Dedifferentiated amniotic fluid mesenchymal stem cell (primary cell): ENCODE measurements around the gene GRAMD4.

Source experiments
- DNase-seq: peaks from one replicate; pipeline ENCODE4 v3.0.0-alpha.2; 2016; ENCODE audit errors: extremely low spot score

Gene GRAMD4

GRCh38 chr22:46655861-46656608 lies 35.8 kb downstream of the GRAMD4 start:
- DNase-seq, result no peak

GRCh38 chr22:46656856-46657654 lies 36.9 kb downstream of the GRAMD4 start:
- no peak for DNase-seq

GRCh38 chr22:46657655-46657953 lies 37.4 kb downstream of the GRAMD4 start:
- DNase-seq, result no peak

- no peak for DNase-seq
Observed at GRCh38 chr22:46657996-46658947, 38.1 kb downstream of the GRAMD4 start.

- no peak for DNase-seq
Observed at GRCh38 chr22:46659059-46659790, 39.0 kb downstream of the GRAMD4 start.

- no peak for DNase-seq
Observed at GRCh38 chr22:46659791-46660186, 39.6 kb downstream of the GRAMD4 start.

- no peak for DNase-seq
Observed at GRCh38 chr22:46660604-46661201, 40.5 kb downstream of the GRAMD4 start.

GRCh38 chr22:46661221-46661851 lies 41.1 kb downstream of the GRAMD4 start:
- no peak for DNase-seq

GRCh38 chr22:46662226-46662625 lies 42.0 kb downstream of the GRAMD4 start:
- no peak for DNase-seq

- no peak for DNase-seq
Observed at GRCh38 chr22:46663001-46663400, 42.8 kb downstream of the GRAMD4 start.

GRCh38 chr22:46663436-46664100 lies 43.4 kb downstream of the GRAMD4 start:
- DNase-seq, result no peak

- no peak for DNase-seq
Observed at GRCh38 chr22:46664301-46664855, 44.2 kb downstream of the GRAMD4 start.

GRCh38 chr22:46665151-46665695 lies 45.0 kb downstream of the GRAMD4 start:
- no peak for DNase-seq

GRCh38 chr22:46665751-46666280 lies 45.6 kb downstream of the GRAMD4 start:
- DNase-seq, result no peak

- no peak for DNase-seq
Observed at GRCh38 chr22:46666577-46667244, 46.5 kb downstream of the GRAMD4 start.

GRCh38 chr22:46667245-46667623 lies 47.0 kb downstream of the GRAMD4 start:
- DNase-seq, result no peak

- DNase-seq, result no peak
Observed at GRCh38 chr22:46668116-46668515, 47.9 kb downstream of the GRAMD4 start.

GRCh38 chr22:46669201-46669600 lies 49.0 kb downstream of the GRAMD4 start:
- DNase-seq, result no peak
